Measurements from ENCODE around the gene ZCCHC14.

GRCh38 chr16:87460936-87461335 is 31.9 kb downstream of the ZCCHC14 start:
- TF ChIP-seq CTCF (IDR thresholded peaks at IDR 0.05; ENCODE audit: control extremely low read depth in 1 of 3, insufficient read depth in 1 of 3, low read depth in 1 of 3, low read length in 3 of 3): no peak
- TF ChIP-seq FOSL1 (IDR thresholded peaks at IDR 0.05; ENCODE audit: insufficient read depth, low read depth, low read length): no peak
- no peak for TF ChIP-seq EP300 (IDR thresholded peaks at IDR 0.05; ENCODE audit: borderline replicate concordance in 1 of 2, low read depth in 2 of 2, low read length in 2 of 2)
- no peak for TF ChIP-seq POLR2AphosphoS5 (IDR thresholded peaks at IDR 0.05; ENCODE audit: low read depth, low read length)
- TF ChIP-seq YY1 (IDR thresholded peaks at IDR 0.05; ENCODE audit: low read depth, low read length): no peak
- no peak for TF ChIP-seq SUZ12 (IDR thresholded peaks at IDR 0.05; ENCODE audit: low read length)
- no peak for TF ChIP-seq TEAD4 (IDR thresholded peaks at IDR 0.05; ENCODE audit: low read depth, low read length)
- no peak for TF ChIP-seq E2F6 (IDR thresholded peaks at IDR 0.05)
- no peak for TF ChIP-seq MAX (IDR thresholded peaks at IDR 0.05)
- TF ChIP-seq TAF1 (IDR thresholded peaks at IDR 0.05; ENCODE audit: low read depth, low read length): no peak
- TF ChIP-seq ATF3 (IDR thresholded peaks at IDR 0.05; ENCODE audit: insufficient read depth, low read depth, low read length): no peak
- no peak for TF ChIP-seq GABPA (IDR thresholded peaks at IDR 0.05; ENCODE audit: borderline replicate concordance, insufficient read depth, low read length)
